HUDEP-2 (cell line): ENCODE data around the gene IYD.

ENCODE experiments used
- DNase-seq, 76 experiments: peaks; one replicate each; lab custom pipeline; 2025; ENCODE audit not compliant: unreplicated experiment in 76 of 76; lab: John Stamatoyannopoulos, UW

The IYD gene, protein sequence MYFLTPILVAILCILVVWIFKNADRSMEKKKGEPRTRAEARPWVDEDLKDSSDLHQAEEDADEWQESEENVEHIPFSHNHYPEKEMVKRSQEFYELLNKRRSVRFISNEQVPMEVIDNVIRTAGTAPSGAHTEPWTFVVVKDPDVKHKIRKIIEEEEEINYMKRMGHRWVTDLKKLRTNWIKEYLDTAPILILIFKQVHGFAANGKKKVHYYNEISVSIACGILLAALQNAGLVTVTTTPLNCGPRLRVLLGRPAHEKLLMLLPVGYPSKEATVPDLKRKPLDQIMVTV

GRCh38 chr6:150368762-150369161, at the start of gene IYD:
TSS of gene IYD (plus strand) at chr6:150369012. CDS start at chr6:150369032, 20 bp downstream.
- no peak for DNase-seq

DNA sequence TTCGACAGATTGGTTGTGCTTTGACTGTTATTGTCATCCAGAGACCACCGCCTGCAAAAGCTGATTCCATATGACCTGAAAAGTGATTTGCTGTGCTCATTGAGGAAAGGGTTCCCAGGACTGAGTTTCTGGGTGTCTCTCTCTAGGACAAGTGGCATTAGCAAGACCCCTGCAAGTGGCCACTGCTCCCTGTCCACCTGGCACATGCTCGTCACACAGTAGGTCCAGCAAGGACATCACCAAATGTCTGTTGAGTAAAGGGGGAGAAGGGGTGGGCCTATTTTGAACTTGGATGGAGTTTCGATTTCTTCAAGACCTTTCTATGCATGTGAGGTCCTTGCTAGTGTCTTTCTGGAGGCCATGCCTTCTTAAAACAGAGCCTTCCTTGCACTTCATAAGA, 48.9 kb upstream of the IYD start:
- DNase-seq: no peak

DNA sequence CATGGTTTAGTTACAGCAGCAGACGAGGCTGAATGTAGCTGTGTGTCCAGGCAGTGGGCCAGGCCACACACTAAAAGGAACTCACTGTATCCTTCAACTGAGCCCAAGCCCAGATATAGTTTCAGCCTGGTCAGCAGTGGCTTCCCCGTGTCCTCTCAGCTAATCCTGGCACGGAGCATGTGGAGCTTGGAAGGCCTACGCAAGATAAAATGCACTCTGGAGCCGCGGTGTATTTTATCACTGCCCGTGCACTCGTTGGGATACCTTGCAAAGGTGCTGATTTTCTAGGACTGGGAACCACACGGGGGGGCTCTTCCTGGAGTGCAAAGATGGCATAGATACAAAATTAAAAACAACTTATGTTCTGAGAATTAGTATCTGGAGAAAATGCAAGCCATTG, 48.4 kb upstream of the IYD start:
- no peak for DNase-seq

DNA sequence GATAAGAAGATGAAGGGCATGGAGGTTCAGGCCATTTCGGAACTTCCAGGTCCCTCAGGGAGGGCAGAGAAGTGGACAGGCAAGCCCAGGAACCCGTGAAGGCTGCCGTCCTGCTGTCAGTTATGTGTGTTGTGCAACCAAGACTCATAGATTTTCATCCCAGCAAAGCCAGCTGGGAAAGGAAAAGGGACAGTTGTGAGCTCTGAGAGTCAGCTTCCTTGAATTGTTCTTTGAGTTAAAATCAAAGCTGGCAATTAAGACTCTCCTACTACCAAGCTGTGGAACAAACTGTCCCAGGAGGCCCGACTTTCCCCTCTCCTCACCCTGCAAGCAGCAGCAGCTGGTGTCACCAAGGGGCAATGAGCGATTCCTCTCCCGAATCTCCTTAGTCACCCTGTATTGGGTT, 46.3 kb upstream of the IYD start:
- no peak for DNase-seq

DNA sequence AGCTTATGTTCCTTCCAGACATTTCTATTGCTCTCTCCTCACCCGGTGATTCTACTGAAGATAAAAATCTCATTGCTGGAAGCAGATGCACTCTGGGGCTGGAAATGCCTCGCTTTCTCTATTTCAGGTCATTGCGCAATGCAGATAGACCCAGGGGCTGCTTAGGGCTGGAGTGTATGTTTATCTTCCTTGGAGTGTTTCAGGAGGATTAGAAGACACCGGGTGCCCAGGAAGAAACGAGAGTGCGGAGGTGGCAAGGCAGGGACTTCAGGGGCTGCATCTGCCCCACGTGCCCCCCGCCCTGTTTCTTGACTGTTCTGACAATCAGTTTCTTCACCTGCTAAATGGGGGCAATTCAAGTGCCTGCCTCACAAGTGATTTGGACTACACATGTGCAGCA, 45.6 kb upstream of the IYD start:
- no peak for DNase-seq

GRCh38 chr6:150324044-150324443, 44.8 kb upstream of the IYD start:
- no peak for DNase-seq

DNA sequence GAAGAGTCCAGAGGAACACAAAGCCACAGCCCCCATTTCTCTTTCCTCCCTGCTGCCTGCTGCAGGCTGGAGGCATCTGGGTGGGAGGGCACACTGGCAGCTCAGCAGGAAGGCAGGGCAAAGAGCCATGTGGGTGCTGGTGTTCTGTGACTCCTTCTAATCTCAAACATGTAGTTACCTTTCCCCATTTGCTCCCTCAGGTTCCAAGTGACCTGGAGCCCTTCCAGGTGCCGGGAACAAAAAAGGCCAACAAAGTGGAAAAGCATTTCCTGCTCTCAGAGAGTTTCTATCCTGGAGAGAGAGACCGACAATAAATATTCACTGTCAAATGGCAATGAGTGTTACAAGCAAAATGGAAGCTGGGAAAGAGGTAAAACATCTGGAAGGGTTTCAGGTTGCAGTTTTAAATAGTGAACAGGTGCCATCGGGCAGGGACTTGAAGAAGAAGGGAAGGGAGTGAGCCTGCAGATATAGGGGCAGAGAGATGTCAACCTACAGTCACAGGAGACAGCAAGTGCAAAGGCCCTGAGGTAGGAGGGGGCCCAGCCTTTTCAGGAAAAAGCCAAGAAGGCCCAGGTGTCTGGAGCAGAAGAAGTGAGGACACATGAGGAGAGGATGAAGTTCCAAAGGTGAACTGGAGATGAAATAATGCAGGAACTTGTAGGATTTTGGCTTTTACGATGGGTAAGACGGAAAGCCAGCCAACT, 43.6 kb upstream of the IYD start:
- DNase-seq: no peak

DNA sequence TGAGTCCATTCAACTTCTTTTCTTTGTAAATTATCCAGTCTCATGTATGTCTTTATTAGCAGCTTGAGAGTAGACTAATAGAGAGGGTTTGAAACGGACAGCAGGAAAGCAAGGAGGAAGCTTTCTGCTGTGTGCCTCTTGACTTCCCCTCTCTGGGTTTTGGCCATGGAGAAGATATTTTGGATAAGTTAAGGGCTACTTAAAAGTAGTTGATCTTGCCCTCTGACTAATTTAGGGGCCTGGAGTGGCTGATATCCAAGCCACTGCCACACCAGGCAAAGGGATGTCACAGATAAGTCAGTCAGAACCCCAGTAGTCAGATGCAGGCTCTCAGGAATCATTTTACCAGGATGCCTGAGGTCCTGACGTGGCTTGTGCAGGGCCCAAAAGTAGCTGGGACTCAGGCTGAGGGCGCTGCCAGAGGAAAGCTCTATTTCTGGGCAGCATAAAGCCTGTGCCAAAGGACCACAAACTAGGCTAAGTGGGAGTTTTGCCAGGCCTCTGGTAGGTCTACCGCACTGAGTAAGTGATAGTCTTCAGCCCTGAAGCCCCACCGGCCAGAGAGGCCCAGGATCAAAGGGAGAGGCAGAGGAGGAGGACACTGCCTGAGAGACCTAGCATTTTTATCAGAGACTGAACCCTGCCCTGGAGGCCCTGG, 41.6 kb upstream of the IYD start:
- DNase-seq: no peak

DNA sequence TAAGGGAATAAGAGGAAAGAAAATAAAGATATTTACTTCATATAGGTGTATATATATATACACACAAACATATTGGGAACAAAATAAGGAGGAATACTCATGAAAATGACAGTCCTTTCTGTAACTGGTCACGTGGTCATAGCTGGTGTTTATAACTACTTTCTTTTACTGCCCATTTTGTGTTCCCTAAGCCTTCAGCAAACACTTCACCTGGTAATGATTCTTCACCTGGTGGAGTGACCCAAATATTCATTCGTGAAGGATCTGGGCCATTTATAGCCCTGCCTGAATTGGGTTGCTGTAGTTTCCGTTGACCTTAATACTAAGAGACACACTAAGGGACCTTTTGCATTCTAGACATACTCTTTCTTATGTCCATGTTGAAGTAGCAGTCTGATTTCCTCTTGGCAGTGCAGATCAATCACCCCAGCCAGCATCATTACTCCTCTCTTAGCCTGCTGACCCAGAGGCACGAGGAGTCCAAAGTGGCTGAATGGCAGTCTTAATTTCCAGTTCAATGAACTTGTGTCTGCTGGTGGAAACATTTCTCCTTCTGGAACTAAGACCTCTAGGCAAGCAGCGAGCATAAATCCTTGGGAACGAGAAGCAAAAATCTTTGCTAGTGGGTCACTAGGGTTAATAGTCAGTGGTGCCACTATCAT, 39.9 kb upstream of the IYD start:
- no peak for DNase-seq

- DNase-seq: no peak
These were observed 37.5 kb upstream of the IYD start for GRCh38 chr6:150331344-150331743.

GRCh38 chr6:150332939-150333584, 35.8 kb upstream of the IYD start:
- no peak for DNase-seq

DNA sequence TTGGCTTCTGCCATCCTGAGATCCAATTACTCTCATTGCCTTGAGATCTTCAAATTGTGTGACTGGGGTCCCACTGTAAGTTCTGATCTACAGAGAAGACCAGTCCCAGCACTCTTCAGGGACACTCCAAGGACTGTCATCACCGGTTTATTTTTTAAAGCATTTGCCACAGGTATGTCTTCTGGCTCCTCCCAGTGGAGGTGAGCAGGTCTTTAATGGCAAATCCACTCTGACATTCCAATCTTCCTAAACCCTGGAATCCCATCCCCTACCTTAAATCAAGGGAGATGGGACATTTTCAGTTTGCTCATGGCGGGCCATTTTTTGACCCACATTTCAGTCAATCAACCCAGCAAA, 35.2 kb upstream of the IYD start:
- DNase-seq: no peak

- peak in 35 of 76 experiments; percentile 3 to 64 (median 26) for DNase-seq
These were observed 33.7 kb upstream of the IYD start for GRCh38 chr6:150334790-150335783.

- DNase-seq: no peak
These were observed 32.5 kb upstream of the IYD start for GRCh38 chr6:150336299-150336698.

GRCh38 chr6:150336708-150337107, 32.1 kb upstream of the IYD start:
- DNase-seq: no peak

DNA sequence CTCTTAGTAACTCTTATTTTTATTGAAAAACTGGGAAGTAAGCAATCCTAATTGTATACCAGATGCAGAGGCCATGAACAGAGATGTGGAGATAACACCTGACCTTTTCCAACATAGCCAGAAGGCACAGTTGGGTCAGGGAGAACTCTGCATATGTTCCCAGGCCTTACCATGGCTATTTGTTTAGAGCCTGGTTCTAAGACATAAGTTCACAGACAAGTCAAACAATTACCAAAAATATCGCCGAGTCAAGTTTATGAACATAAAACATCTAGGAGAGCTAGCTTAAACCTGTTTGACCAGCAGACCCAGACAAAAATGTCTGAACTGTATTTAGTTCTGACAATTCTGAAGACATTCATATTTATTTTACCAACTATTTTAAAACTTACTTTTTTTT, 26.7 kb upstream of the IYD start:
- DNase-seq: no peak

GRCh38 chr6:150343434-150343833, 25.4 kb upstream of the IYD start:
- no peak for DNase-seq

DNA sequence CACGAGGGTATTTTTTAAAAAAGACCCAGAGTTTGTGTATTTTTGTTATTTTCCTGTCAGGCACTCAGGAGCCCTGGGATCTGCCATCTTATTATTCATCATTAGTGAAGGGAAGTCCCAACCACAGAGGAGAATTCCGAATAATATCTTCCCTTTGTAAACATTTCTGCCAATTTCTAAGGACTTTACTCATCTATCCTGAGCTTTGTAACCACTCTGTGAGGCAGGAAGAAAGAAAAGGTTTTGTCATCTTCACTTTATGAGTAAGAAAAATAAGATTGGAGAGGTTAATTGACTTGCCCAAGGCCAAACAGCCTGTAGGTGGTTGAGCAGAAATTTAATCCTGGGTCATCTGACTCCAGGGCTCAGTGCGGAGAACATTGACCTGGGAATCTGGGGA, 23.0 kb upstream of the IYD start:
- no peak for DNase-seq

- no peak for DNase-seq
These were observed 22.5 kb upstream of the IYD start for GRCh38 chr6:150346346-150346745.

- no peak for DNase-seq
These were observed 21.0 kb upstream of the IYD start for GRCh38 chr6:150347845-150348244.
